Vagina (tissue), 2 donors: ENCODE data around the gene ANAPC2. TPM values are rescaled to one million over a fixed set of nuclear protein-coding genes. Genes with fewer than 3 reads are reported as not detected.

Experiments used
- DNase-seq, 2 donors: peaks; one replicate each; pipeline ENCODE4 v3.0.0-alpha.2; 2017; ENCODE audit errors: extremely low spot score in 2 of 2
- H3K27ac ChIP-seq: fragments of 200-600 bp; sonication (generic); one replicate; pipeline ENCODE4 v1.5.1; 2019
- H3K27me3 ChIP-seq: fragments of 200-600 bp; sonication (generic); one replicate; pipeline ENCODE4 v1.5.1; 2019
- H3K36me3 ChIP-seq, 2 donors: fragments of 200-600 bp; sonication (generic); one replicate each; pipeline ENCODE4 v1.5.1; 2017 to 2019
- H3K4me1 ChIP-seq: fragments of 200-600 bp; sonication (generic); one replicate; pipeline ENCODE4 v1.5.1; 2019
- H3K4me3 ChIP-seq, 2 donors: fragments of 200-600 bp; sonication (generic); 1 replicate in 1 of 2; 2 replicates in 1 of 2; pipeline ENCODE4 v1.5.1; 2016 to 2019
- H3K9me3 ChIP-seq: fragments of 200-600 bp; sonication (generic); one replicate; pipeline ENCODE4 v1.5.1; 2019
- POLR2A ChIP-seq, 2 donors: fragments of 450-650 bp; IDR thresholded peaks; one replicate each; pipeline ENCODE4 v1.6.1; 2017; ENCODE audit warnings: antibody characterized with exemption in 2 of 2, mild to moderate bottlenecking in 2 of 2, moderate library complexity in 2 of 2
- POLR2AphosphoS5 ChIP-seq, 2 donors: sonication (generic); formaldehyde crosslinking; IDR thresholded peaks; one replicate each; pipeline ENCODE4 v1.9.0; 2017; ENCODE audit warnings: antibody characterized with exemption in 2 of 2, mild to moderate bottlenecking in 2 of 2, low read depth in 1 of 2; ENCODE audit not compliant: insufficient read depth in 1 of 2
- intact Hi-C: fragments of 100-400 bp; cut with DNase I; formaldehyde crosslinking; loops from one replicate; pipeline ENCODE4 v1.15.1; 2023
- total RNA-seq: library from RNA; depleted of rRNA; stranded (reverse); fragments of >200 nt; gene quantifications from one replicate; pipeline ENCODE4 v1.2.3, GENCODE V29; 2016
- TF ChIP-seq, protein P1 (sequence below), 3 experiments: fragments of 450-650 bp in 2 of 3; fragments of 200-600 bp in 1 of 3; sonication (generic) in 1 of 3; IDR thresholded peaks; one replicate each; pipeline ENCODE4 v1.5.1; 2017 to 2019; ENCODE audit warnings: antibody characterized with exemption in 3 of 3, mild to moderate bottlenecking in 2 of 3, moderate library complexity in 2 of 3

The ANAPC2 gene
- total RNA-seq, 1 donor from 2014 or later: 30.0 TPM

DNA sequence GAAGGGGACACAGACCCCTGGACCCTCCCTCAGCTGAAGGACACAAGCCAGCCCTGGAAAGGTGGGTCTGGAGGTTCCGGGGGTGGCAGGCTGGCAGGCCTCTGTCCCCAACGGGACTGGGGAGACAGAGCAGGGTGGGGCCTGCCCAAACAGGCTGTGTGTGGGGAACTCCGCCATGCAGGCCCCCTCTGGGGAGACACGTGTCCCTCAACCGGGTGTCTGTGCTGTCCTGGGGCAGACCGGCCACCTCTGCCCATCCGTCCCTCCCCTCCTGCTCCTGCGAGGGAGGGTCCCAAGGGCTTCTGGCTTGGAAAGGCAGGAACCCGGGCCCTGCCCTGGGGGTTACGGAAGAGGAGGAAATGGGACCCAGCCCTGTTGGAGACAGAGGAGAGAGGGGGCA is 43.7 kb upstream of the ANAPC2 start:
- no peaks in the 10 kb centered on the region for H3K9me3 ChIP-seq
- TF ChIP-seq, protein P1, sequence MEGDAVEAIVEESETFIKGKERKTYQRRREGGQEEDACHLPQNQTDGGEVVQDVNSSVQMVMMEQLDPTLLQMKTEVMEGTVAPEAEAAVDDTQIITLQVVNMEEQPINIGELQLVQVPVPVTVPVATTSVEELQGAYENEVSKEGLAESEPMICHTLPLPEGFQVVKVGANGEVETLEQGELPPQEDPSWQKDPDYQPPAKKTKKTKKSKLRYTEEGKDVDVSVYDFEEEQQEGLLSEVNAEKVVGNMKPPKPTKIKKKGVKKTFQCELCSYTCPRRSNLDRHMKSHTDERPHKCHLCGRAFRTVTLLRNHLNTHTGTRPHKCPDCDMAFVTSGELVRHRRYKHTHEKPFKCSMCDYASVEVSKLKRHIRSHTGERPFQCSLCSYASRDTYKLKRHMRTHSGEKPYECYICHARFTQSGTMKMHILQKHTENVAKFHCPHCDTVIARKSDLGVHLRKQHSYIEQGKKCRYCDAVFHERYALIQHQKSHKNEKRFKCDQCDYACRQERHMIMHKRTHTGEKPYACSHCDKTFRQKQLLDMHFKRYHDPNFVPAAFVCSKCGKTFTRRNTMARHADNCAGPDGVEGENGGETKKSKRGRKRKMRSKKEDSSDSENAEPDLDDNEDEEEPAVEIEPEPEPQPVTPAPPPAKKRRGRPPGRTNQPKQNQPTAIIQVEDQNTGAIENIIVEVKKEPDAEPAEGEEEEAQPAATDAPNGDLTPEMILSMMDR (IDR thresholded peaks at IDR 0.05): no peak
- TF ChIP-seq POLR2A (IDR thresholded peaks at IDR 0.05): no peak
- no peak for TF ChIP-seq POLR2AphosphoS5 (IDR thresholded peaks at IDR 0.05; ENCODE audit: insufficient read depth in 1 of 2, low read depth in 1 of 2)
- H3K4me3 ChIP-seq: no peak overlapping the region
- H3K4me1 ChIP-seq: peaks cover 23% of the 10 kb centered on the region
- H3K27ac ChIP-seq: no peak overlapping the region
- peaks cover 4% of the 10 kb centered on the region for H3K27me3 ChIP-seq
- no peaks in the 10 kb centered on the region for H3K36me3 ChIP-seq
- DNase-seq: no peak
- intact Hi-C loops: no loop called here

DNA sequence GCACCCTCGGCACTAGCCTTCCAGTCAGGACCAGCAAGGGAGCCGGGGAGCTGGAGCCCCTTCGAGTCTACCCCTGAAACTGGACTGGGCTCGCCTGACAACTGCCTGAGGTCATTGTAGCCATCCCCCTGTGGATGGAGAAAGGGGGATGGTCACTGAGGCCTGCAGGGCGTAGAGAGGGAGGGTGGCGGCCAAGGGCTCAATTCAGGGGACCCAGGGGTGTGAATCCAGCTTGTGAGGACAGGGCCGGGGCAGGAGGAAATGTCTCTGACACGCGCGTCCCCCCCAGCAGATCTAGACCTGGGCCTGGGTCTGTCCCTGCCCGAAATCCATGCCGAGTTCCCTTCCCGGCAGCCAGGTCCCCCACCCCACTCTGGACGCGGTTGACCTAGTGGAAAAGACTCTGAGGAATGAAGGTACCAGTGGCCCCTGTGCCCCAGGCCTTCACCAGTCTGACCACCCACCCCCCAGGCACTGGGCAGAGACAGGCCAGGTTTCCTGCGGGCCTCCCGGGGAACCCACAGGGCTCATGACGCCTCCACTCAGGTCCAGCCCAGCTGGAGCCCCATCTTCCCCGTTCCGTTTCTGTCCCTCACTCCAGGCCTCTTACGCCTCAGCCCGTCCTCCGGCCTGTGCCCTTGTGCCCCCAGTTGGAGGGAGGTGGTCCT is 43.1 kb upstream of the ANAPC2 start:
- Histone ChIP-seq H3K4me3 (no peak overlapping the region), H3K36me3 (no peaks in the 10 kb centered on the region), H3K4me1 (peaks cover 22% of the 10 kb centered on the region), H3K9me3 (no peaks in the 10 kb centered on the region), H3K27ac (no peak overlapping the region), H3K27me3 (peaks cover 4% of the 10 kb centered on the region)
- TF ChIP-seq POLR2A (IDR thresholded peaks at IDR 0.05) (no peak), POLR2AphosphoS5 (IDR thresholded peaks at IDR 0.05; ENCODE audit: insufficient read depth in 1 of 2, low read depth in 1 of 2) (no peak)
- TF ChIP-seq, protein P1 (IDR thresholded peaks at IDR 0.05): no peak
- DNase-seq: no peak
- intact Hi-C loops: no loop called here

DNA sequence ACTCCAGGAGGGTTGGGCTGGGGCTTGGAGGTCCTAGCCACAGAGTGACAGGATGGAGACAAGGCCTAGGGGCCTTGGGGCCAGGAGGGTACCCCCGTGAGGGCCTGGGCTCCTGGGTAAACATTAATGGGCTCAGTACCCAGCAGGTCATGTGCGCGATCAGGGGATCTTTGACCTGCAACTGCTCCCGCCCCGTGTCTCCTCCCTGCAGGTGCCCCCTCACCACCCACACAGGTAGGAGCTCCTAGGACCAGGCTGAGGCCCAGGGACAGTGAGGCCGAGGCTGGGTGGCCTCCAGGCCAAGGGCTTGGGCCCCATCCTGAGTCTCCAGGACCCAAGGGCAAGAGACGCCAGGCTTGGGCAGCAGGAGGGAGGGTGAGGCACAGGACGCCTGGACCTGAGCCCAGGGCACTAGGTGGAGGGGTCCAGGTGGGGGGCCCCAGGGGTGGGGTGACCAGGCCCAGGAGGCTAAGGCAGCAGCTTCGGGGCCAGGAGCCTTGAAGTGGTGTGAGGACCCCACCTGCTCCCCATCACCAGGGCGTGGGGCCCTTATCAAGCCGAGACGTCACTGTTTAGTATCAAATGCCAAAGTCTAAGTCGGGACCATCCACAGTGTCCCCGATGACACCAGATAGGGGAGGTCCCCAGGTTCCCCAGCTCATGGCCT is 42.5 kb upstream of the ANAPC2 start, which contains the start of gene SLC34A3:
SLC34A3 (plus strand) TSS at position 197 of the 667 bp plus-strand sequence. CDS start 802 bp downstream, outside the sequence.
- no peak for DNase-seq
- Histone ChIP-seq H3K27ac (no peak within 1 kb of the TSS), H3K4me1 (peaks cover 15% of the 10 kb centered on the region), H3K4me3 (no peak within 1 kb of the TSS), H3K36me3 (no peaks in the 10 kb centered on the region), H3K27me3 (peaks cover 4% of the 10 kb centered on the region), H3K9me3 (no peaks in the 10 kb centered on the region)
- intact Hi-C loops: no loop called here
- no peak for TF ChIP-seq POLR2AphosphoS5 (IDR thresholded peaks at IDR 0.05; ENCODE audit: insufficient read depth in 1 of 2, low read depth in 1 of 2)
- TF ChIP-seq POLR2A (IDR thresholded peaks at IDR 0.05): no peak
- TF ChIP-seq, protein P1 (IDR thresholded peaks at IDR 0.05): no peak

DNA sequence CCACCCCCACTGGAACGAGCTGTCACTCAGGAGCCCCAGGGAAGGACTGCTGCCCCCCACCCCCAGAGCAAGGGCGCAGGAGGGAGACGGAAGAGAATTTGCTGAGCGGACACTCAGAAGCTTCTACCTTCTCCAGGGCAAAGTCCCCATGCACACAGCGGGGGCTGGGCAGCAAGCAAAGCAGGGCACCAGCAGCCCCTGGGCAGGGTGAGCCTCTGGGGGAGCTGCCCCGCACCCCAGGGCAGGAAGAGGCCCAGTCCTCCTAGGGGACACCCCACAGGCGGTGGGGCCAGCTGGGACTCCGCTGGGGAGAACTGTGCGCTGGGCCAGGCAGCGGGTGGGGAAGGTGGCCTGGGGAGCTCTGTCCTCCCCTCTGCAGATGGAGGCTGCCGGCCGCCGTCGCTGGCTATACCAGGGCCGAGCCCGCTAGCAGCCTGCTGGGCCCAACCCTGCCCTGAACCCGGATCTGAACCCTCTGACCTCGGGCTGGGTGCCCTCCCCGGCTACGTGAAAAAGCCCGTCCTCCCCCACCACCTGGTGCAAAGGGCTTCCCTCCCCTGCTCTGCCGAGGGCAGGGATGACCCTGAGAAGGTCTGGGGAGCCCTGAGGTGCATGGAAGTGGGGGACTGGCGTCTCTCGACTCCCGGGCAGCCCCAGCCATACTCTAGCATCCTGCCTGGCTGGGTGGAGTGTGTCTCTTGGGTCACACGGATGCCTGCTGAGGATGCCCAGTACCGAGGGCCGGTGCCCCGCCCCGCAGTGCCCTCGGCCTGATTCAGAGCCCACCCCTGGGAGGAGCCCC is 41.7 kb upstream of the ANAPC2 start:
- no peak for DNase-seq
- H3K4me1 ChIP-seq: peaks cover 11% of the 10 kb centered on the region
- intact Hi-C loops: loop anchor here (5.0 kb wide), 2 partner anchors 38 to 127 kb away; no protein-coding TSS in a partner anchor
- no peak overlapping the region for H3K27ac ChIP-seq
- no peaks in the 10 kb centered on the region for H3K9me3 ChIP-seq
- TF ChIP-seq POLR2A (IDR thresholded peaks at IDR 0.05) (no peak), POLR2AphosphoS5 (IDR thresholded peaks at IDR 0.05; ENCODE audit: insufficient read depth in 1 of 2, low read depth in 1 of 2) (no peak)
- TF ChIP-seq, protein P1 (IDR thresholded peaks at IDR 0.05): no peak
- no peaks in the 10 kb centered on the region for H3K36me3 ChIP-seq
- H3K27me3 ChIP-seq: peaks cover 4% of the 10 kb centered on the region
- H3K4me3 ChIP-seq: no peak overlapping the region
